H9 (cell line): Measurements from ENCODE around the gene NBPF20. TPM values are rescaled to one million over a fixed set of nuclear protein-coding genes. Genes with fewer than 3 reads are reported as not detected.
"Not testable (repeated sequence)": the region's sequence is repeated elsewhere in the genome, so short reads cannot be mapped to it uniquely, and the experiment has no call there.

ENCODE experiments used
- DNase-seq: peaks from one replicate; pipeline ENCODE4 v3.0.0-alpha.2; 2017
- H2AFZ ChIP-seq: one replicate; pipeline ENCODE4 v1.6.1; 2013; ENCODE audit warnings: mild to moderate bottlenecking, low read length, control low read depth, moderate library complexity
- H2AK5ac ChIP-seq: 2 replicates; pipeline ENCODE4 v1.6.1; 2013; ENCODE audit warnings: low read length, control low read depth, mixed read lengths; ENCODE audit not compliant: insufficient read length
- H2BK120ac ChIP-seq: one replicate; pipeline ENCODE4 v1.6.1; 2013; ENCODE audit warnings: low read depth, mild to moderate bottlenecking, low read length, control low read depth, inconsistent platforms; ENCODE audit not compliant: poor library complexity, severe bottlenecking
- H2BK12ac ChIP-seq: 2 replicates; pipeline ENCODE4 v1.6.1; 2013; ENCODE audit warnings: low read length, control low read depth, mixed read lengths, low read depth; ENCODE audit not compliant: insufficient read length
- H2BK15ac ChIP-seq: 2 replicates; pipeline ENCODE4 v1.6.1; 2013; ENCODE audit warnings: low read depth, low read length, control low read depth
- H2BK20ac ChIP-seq: one replicate; pipeline ENCODE4 v1.6.1; 2013; ENCODE audit warnings: low read depth, mild to moderate bottlenecking, low read length, control low read depth, inconsistent platforms; ENCODE audit not compliant: poor library complexity, severe bottlenecking
- H2BK5ac ChIP-seq: 2 replicates; pipeline ENCODE4 v1.6.1; 2013; ENCODE audit warnings: low read length, control low read depth, mixed read lengths; ENCODE audit not compliant: insufficient read length
- H3K14ac ChIP-seq: 2 replicates; pipeline ENCODE4 v1.6.1; 2013; ENCODE audit warnings: low read length, control low read depth; ENCODE audit not compliant: insufficient read depth
- H3K18ac ChIP-seq: 2 replicates; pipeline ENCODE4 v1.6.1; 2013; ENCODE audit warnings: low read depth, mild to moderate bottlenecking, mixed read lengths, low read length, control low read depth; ENCODE audit not compliant: insufficient read length
- H3K23ac ChIP-seq: 2 replicates; pipeline ENCODE4 v1.6.1; 2013; ENCODE audit warnings: low read length, control low read depth, mixed read lengths, low read depth; ENCODE audit not compliant: insufficient read length
- H3K23me2 ChIP-seq: 2 replicates; pipeline ENCODE4 v1.6.1; 2013; ENCODE audit warnings: low read depth, mild to moderate bottlenecking, mixed read lengths, low read length, control low read depth; ENCODE audit not compliant: insufficient read length, poor library complexity, severe bottlenecking
- H3K27ac ChIP-seq: 2 replicates; pipeline ENCODE4 v1.5.1; 2013; ENCODE audit warnings: low read length, control low read depth, mixed read lengths, low read depth; ENCODE audit not compliant: insufficient read length
- H3K27me3 ChIP-seq: 2 replicates; pipeline ENCODE4 v1.6.1; 2013; ENCODE audit warnings: low read length, control low read depth, inconsistent platforms; ENCODE audit not compliant: insufficient read depth
- H3K4ac ChIP-seq: 2 replicates; pipeline ENCODE4 v1.6.1; 2013; ENCODE audit warnings: low read depth, mild to moderate bottlenecking, control low read depth, inconsistent platforms, low read length, moderate library complexity
- H3K4me1 ChIP-seq: 2 replicates; pipeline ENCODE4 v1.6.1; 2013; ENCODE audit warnings: low read length, control low read depth, inconsistent platforms; ENCODE audit not compliant: insufficient read depth
- H3K4me2 ChIP-seq: 2 replicates; pipeline ENCODE4 v1.6.1; 2013; ENCODE audit warnings: low read length, control low read depth, mixed read lengths; ENCODE audit not compliant: insufficient read length, insufficient read depth
- H3K56ac ChIP-seq: 2 replicates; pipeline ENCODE4 v1.6.1; 2013; ENCODE audit warnings: low read depth, mild to moderate bottlenecking, mixed read lengths, low read length, control low read depth; ENCODE audit not compliant: insufficient read length
- H3K79me1 ChIP-seq: 2 replicates; pipeline ENCODE4 v1.6.1; 2013; ENCODE audit warnings: low read depth, mild to moderate bottlenecking, moderate library complexity, low read length, control low read depth, inconsistent platforms; ENCODE audit not compliant: insufficient read depth, poor library complexity, severe bottlenecking
- H3K79me2 ChIP-seq: 2 replicates; pipeline ENCODE4 v1.6.1; 2013; ENCODE audit warnings: low read length, control low read depth, inconsistent platforms; ENCODE audit not compliant: insufficient read depth
- H3K9ac ChIP-seq: 2 replicates; pipeline ENCODE4 v1.6.1; 2013; ENCODE audit warnings: low read length, control low read depth, mixed read lengths; ENCODE audit not compliant: insufficient read length; ENCODE audit errors: extremely low read depth
- H3K9me3 ChIP-seq: one replicate; pipeline ENCODE4 v1.6.1; 2013; ENCODE audit warnings: low read depth, low read length, inconsistent platforms; ENCODE audit not compliant: control insufficient read depth
- H3T11ph ChIP-seq: one replicate; pipeline ENCODE4 v1.6.1; 2013; ENCODE audit warnings: mild to moderate bottlenecking, low read length, control low read depth, inconsistent platforms
- H4K20me1 ChIP-seq: one replicate; pipeline ENCODE4 v1.6.1; 2013; ENCODE audit not compliant: control insufficient read depth, insufficient read length, insufficient read depth
- H4K5ac ChIP-seq: 2 replicates; pipeline ENCODE4 v1.6.1; 2013; ENCODE audit warnings: low read depth, mild to moderate bottlenecking, mixed read lengths, low read length, control low read depth; ENCODE audit not compliant: insufficient read length
- H4K8ac ChIP-seq: replicated peaks from 2 replicates; pipeline ENCODE4 v1.6.1; 2013; ENCODE audit warnings: low read length, control low read depth, mixed read lengths, low read depth; ENCODE audit not compliant: insufficient read length
- H4K91ac ChIP-seq: 2 replicates; pipeline ENCODE4 v1.6.1; 2013; ENCODE audit warnings: low read depth, mild to moderate bottlenecking, moderate library complexity, mixed read lengths, low read length, control low read depth; ENCODE audit not compliant: insufficient read length
- H3K27ac Mint-ChIP-seq, 3 experiments: 2 replicates in 2 of 3; 3 replicates in 1 of 3; pipeline ENCODE4 v1.8.0; 2020 to 2021; ENCODE audit warnings: mixed read lengths in 3 of 3, mild to moderate bottlenecking in 1 of 3, moderate library complexity in 1 of 3
- H3K27me3 Mint-ChIP-seq: 2 replicates; pipeline ENCODE4 v1.8.0; 2021; ENCODE audit warnings: low read depth, mild to moderate bottlenecking, moderate library complexity, mixed read lengths
- H3K36me3 Mint-ChIP-seq, 3 experiments: 2 replicates in 2 of 3; 3 replicates in 1 of 3; pipeline ENCODE4 v1.8.0; 2020 to 2021; ENCODE audit warnings: low read depth in 3 of 3, mixed read lengths in 3 of 3; ENCODE audit not compliant: insufficient read depth in 1 of 3
- H3K4me1 Mint-ChIP-seq, 2 experiments: 2 replicates each; pipeline ENCODE4 v1.8.0; 2020; ENCODE audit warnings: mixed read lengths in 2 of 2
- H3K4me3 Mint-ChIP-seq, 2 experiments: 2 replicates in 1 of 2; 3 replicates in 1 of 2; pipeline ENCODE4 v1.8.0; 2020 to 2021; ENCODE audit warnings: mild to moderate bottlenecking in 2 of 2, mixed read lengths in 2 of 2, moderate library complexity in 1 of 2
- H3K9me3 Mint-ChIP-seq, 2 experiments: 2 replicates in 1 of 2; 3 replicates in 1 of 2; pipeline ENCODE4 v1.8.0; 2020; ENCODE audit warnings: mild to moderate bottlenecking in 2 of 2, mixed read lengths in 2 of 2, moderate library complexity in 1 of 2
- WGBS: extraction: QIAGEN DNeasy Blood & Tissue Kit; methylation state at CpG from one replicate; pipeline ENCODE4 v1.1.7; 2013; ENCODE audit warnings: missing lambda C conversion rate, low lambda C conversion rate, mixed read lengths; ENCODE audit not compliant: insufficient read length; ENCODE audit errors: extremely low coverage; 5-methylcytosine and 5-hydroxymethylcytosine counted together
- total RNA-seq: library from RNA; stranded (reverse); gene quantifications from 2 replicates; pipeline ENCODE4 v1.2.1, GENCODE V29; 2021

Gene NBPF20
- total RNA-seq, 1 experiment from 2014 or later = 0.28 TPM

DNA sequence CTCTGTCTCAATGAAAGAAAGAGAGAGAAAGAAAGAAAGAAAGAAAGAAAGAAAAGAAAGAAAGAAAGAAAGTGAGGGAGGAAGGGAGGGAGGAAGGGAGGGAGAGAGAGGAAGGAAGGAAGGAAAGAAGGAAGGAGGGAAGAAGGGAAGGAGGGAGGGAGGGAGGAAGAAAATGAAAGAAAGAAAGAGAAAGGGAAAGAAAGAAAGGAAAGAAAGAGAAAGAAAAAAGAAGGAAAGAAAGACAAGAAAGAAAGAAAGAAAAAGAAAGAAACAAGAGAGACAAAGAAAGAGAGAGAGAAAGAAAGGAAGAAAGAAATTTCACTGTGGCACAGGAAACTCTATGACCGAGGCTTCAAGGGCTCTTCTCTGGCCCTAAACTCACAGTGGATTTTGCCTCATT lies 33.7 kb upstream of the NBPF20 start:
- H2BK12ac ChIP-seq, H3K23ac ChIP-seq, H3K18ac ChIP-seq, H3K79me1 ChIP-seq, H3K79me2 ChIP-seq, H2BK15ac ChIP-seq, H4K8ac ChIP-seq, H2BK20ac ChIP-seq, H4K5ac ChIP-seq, H3K9me3 ChIP-seq, H2BK5ac ChIP-seq, H4K91ac ChIP-seq, H3K9ac ChIP-seq, H2BK120ac ChIP-seq, H3K27me3 ChIP-seq, H4K20me1 ChIP-seq, H3K14ac ChIP-seq, H3K4me1 ChIP-seq, H2AFZ ChIP-seq, H3K4ac ChIP-seq, H3K4me1 Mint-ChIP-seq, DNase-seq, H3K56ac ChIP-seq, H2AK5ac ChIP-seq, H3T11ph ChIP-seq, H3K27ac ChIP-seq, H3K4me2 ChIP-seq, H3K27ac Mint-ChIP-seq, H3K9me3 Mint-ChIP-seq, H3K23me2 ChIP-seq, H3K36me3 Mint-ChIP-seq: not testable (repeated sequence)
- Mint-ChIP-seq H3K27me3 (peaks cover 52% of the 10 kb centered on the region), H3K4me3 (peak overlapping the region; percentile 31 to 75)
- no CpG with 5 or more reads among the region's 1 CpG for WGBS

DNA sequence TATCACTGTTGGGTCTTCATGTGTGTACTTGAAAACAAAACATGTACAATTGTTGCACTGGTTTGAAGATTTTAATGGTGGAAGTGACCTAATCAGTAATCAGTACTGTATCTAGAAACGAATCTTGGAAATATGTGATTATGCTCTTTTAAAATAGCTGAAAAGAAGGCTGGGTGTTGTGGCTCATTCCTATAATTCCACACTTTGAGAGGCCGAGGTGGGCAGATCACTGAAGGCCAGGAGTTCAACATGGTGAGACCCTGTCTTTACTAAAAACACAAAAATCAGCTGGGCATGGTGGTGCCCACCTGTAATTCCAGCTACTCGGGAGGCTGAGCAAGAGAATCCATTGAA lies 29.4 kb upstream of the NBPF20 start:
- H3T11ph ChIP-seq, H3K9me3 ChIP-seq, H3K4me2 ChIP-seq, H3K9me3 Mint-ChIP-seq, H4K20me1 ChIP-seq, H4K91ac ChIP-seq, H3K9ac ChIP-seq, H2AK5ac ChIP-seq, H3K18ac ChIP-seq, H3K27ac Mint-ChIP-seq, H3K14ac ChIP-seq, H3K23me2 ChIP-seq, H3K4ac ChIP-seq, H2AFZ ChIP-seq, H2BK20ac ChIP-seq, H4K5ac ChIP-seq, H2BK120ac ChIP-seq, H3K79me2 ChIP-seq, H3K27ac ChIP-seq, H2BK5ac ChIP-seq, H3K79me1 ChIP-seq, H3K4me1 Mint-ChIP-seq, H3K27me3 ChIP-seq, H3K23ac ChIP-seq, DNase-seq, H2BK15ac ChIP-seq, H4K8ac ChIP-seq, H3K56ac ChIP-seq, H2BK12ac ChIP-seq, H3K36me3 Mint-ChIP-seq, H3K4me1 ChIP-seq: not testable (repeated sequence)
- WGBS = no CpG with 5 or more reads among the region's 3 CpGs
- Mint-ChIP-seq H3K27me3 (peaks cover 47% of the 10 kb centered on the region), H3K4me3 (peak overlapping the region; percentile 36 to 73)
